Stimulated activated CD4-positive, alpha-beta T cell treated with anti-CD3 and anti-CD28 coated beads, Interleukin-12 subunit alpha, Interleukin-12 subunit beta, amount 100 ng/mL, for 48 hours (primary cell): ENCODE results near the gene PXT1.
A peak's percentile ranks its signal among the peaks of the same experiment; 100 is the strongest.

Source experiments
- DNase-seq, 3 donors: peaks; one replicate each; pipeline ENCODE4 v3.0.0-alpha.2; 2020; ENCODE audit warnings: low read depth in 2 of 3, low spot score in 1 of 3

PXT1 gene

GRCh38 chr6:36347621-36348020, 95.0 kb downstream of the PXT1 start:
- no peak for DNase-seq

DNA sequence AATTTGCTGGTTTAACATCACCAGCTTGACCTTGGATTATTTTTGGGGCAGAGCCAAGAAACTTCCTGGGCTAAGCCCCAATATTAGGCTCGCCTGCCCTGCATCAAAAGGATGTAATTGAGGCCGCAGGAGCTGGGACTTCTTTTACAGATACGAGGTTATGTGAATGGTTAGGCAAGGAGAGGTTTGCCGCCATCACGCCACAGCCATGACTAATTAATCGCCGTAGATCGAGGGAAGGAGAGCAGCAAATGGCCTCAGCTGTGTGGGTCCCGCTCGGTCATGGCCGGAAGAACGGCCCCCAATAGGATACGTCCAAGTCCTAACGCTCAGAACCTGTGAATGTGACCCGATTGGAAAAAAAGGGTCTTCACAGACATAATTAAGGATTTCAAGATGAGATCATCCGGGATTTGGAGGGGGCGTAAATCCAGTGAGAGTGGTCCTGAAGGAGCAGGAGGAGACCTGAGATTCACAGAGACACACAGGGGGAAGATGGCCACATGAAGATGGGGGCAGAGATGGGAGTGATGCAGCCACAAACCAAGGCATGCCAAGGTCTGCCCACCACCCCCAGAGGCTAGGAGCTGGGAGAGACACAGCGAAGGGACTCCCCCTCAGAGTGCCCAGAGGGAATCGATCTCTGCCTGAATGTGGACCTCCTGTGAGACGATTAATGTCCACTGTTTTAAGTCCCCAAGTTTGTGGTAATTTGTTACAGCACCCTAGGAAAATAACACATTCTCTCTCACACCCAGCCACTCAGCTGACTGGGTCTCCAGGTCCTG, 96.0 kb downstream of the PXT1 start:
- no peak for DNase-seq

DNA sequence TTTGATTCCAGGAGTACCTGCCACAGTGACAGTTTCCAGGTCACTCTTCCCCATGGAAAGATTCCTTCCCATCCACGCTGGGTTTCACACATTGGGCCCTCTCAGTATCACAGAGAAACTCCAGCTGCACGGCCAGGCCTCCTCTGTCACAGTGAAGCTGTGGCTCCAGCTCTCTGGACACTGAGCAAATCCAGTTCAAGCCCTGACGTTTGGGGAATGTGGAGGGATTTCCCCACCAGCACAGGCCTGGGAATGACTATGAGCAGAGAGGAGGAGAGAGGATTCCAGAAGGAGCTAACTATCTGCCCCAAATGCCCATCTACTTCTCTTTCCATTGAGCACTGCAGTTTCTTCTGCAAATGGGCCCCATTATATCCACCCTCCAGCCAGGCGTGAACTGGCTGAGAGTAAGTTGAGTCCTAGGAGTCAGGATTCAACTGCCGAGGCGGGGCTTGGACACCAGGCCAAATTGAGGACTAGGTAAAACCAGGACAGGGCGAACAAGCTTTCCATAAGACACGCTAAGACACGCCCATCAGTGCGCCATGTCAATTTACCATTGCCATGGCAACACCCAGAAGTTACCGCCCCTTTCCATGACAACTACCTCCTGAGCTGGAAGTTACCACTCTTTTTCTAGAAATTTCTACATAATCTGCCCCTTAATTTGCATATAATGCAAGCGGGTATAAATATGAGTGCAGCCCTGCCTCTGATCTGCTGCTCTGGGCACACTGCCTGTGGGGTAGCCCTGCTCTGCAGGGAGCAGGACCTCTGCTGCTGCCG, 96.8 kb downstream of the PXT1 start:
- DNase-seq, result no peak

- no peak for DNase-seq
These were observed 99.5 kb downstream of the PXT1 start for GRCh38 chr6:36343109-36343680.

DNA sequence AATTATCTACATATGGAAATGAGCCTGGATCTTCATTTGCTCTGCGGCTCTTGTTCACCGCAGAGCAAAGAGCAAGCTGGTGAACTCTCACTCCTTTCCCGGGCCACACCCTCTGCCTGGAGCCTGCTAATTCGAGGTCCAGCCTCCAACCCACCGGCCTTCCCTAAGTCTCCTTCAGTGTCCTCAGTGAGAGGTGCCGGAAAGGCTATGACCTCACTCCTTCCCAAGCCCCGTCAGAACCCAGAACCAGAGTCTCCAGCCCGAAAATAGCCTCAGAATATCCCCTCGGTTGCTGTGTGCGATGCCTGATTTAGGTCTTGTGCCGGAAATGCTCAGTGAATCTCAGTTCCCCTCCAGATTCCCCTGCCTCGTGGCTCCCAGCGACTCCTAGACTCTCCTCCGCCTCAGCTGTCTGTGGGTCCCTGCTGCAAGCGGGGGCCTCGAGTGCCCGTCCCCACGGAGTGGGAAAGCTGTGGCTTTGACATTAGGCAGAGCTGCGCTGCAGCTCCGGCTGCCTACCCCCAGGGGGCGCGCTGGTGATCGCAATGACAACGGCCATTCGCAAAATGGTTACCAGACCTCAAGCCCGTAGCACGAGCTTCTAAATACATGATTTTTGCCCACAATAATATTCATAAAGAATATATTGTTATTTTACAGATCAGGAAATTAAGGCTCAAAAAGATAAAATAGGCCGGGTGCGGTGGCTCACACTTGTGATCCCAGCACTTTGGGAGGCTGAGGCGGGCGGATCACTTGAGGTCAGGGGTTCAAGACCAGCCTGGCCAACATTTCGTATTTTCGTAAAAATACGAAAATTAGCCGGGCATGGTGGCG, 101.8 kb downstream of the PXT1 start:
- DNase-seq, result peak; percentile 49 to 77 (median 70)
